ENCODE data around the gene NXNL2. TPM values are rescaled to one million over a fixed set of nuclear protein-coding genes. Genes with fewer than 3 reads are reported as not detected.

The NXNL2 gene
- total RNA-seq, 1 experiment from 2014 or later: 1.4 TPM

- H3K4me1 Mint-ChIP-seq (ENCODE audit: low read depth, unreplicated experiment): no peaks in the 10 kb centered on the region
- no peak overlapping the region for H3K27ac Mint-ChIP-seq (ENCODE audit: unreplicated experiment)
- TF ChIP-seq, protein P1, sequence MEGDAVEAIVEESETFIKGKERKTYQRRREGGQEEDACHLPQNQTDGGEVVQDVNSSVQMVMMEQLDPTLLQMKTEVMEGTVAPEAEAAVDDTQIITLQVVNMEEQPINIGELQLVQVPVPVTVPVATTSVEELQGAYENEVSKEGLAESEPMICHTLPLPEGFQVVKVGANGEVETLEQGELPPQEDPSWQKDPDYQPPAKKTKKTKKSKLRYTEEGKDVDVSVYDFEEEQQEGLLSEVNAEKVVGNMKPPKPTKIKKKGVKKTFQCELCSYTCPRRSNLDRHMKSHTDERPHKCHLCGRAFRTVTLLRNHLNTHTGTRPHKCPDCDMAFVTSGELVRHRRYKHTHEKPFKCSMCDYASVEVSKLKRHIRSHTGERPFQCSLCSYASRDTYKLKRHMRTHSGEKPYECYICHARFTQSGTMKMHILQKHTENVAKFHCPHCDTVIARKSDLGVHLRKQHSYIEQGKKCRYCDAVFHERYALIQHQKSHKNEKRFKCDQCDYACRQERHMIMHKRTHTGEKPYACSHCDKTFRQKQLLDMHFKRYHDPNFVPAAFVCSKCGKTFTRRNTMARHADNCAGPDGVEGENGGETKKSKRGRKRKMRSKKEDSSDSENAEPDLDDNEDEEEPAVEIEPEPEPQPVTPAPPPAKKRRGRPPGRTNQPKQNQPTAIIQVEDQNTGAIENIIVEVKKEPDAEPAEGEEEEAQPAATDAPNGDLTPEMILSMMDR (IDR thresholded peaks at IDR 0.05; ENCODE audit: unreplicated experiment): no peak
- H3K27me3 Mint-ChIP-seq (ENCODE audit: unreplicated experiment): peaks cover 7% of the 10 kb centered on the region
- no peaks in the 10 kb centered on the region for H3K9me3 Mint-ChIP-seq (ENCODE audit: low read depth, unreplicated experiment)
- intact Hi-C loops (cut with micrococcal nuclease; ENCODE audit: unreplicated experiment): loop anchor here (5.0 kb wide), 1 partner anchor 407 kb away; no protein-coding TSS in a partner anchor
- no TSS peak for BruUV-seq (replicated peaks)
- no peaks in the 10 kb centered on the region for H3K36me3 Mint-ChIP-seq (ENCODE audit: insufficient read depth, unreplicated experiment)
- CTCF ChIA-PET: interaction anchor here (1.0 kb wide), 1 partner anchor 45 kb away, joined by 5 read pairs; no protein-coding TSS in a partner anchor
- DNase-seq: no peak
- no peak overlapping the region for H3K4me3 Mint-ChIP-seq (ENCODE audit: low read depth, unreplicated experiment)
Measured at GRCh38 chr9:88579050-88579715, 44.2 kb downstream of the NXNL2 start.

DNA sequence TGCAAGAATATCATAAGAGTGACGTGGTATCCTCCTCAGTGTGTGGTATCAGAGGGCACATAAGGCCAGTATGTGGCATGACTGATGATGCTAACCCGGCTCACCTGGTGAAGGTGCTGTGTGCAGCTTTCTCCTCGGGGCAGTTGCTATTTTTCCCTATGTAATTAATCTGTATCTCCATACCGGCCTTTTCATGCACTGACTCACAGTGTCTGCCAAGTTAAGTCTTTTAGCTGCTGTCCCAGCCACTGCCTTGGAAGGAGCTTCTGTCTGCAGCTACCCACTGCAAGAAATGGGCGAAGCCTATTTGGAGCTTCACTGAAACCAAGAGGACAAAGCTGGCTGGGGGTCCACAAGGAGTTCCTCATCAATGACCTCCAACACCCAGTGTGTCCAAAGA is 46.0 kb downstream of the NXNL2 start:
- H3K4me1 Mint-ChIP-seq (ENCODE audit: low read depth, unreplicated experiment): no peaks in the 10 kb centered on the region
- no peak for DNase-seq
- no peaks in the 10 kb centered on the region for H3K9me3 Mint-ChIP-seq (ENCODE audit: low read depth, unreplicated experiment)
- no TSS peak for BruUV-seq (replicated peaks)
- TF ChIP-seq, protein P1 (IDR thresholded peaks at IDR 0.05; ENCODE audit: unreplicated experiment): no peak
- CTCF ChIA-PET: no interaction called here
- no peaks in the 10 kb centered on the region for H3K27me3 Mint-ChIP-seq (ENCODE audit: unreplicated experiment)
- H3K36me3 Mint-ChIP-seq (ENCODE audit: insufficient read depth, unreplicated experiment): no peaks in the 10 kb centered on the region
- H3K27ac Mint-ChIP-seq (ENCODE audit: unreplicated experiment): no peak overlapping the region
- no peak overlapping the region for H3K4me3 Mint-ChIP-seq (ENCODE audit: low read depth, unreplicated experiment)
- intact Hi-C loops (cut with micrococcal nuclease; ENCODE audit: unreplicated experiment): no loop called here

DNA sequence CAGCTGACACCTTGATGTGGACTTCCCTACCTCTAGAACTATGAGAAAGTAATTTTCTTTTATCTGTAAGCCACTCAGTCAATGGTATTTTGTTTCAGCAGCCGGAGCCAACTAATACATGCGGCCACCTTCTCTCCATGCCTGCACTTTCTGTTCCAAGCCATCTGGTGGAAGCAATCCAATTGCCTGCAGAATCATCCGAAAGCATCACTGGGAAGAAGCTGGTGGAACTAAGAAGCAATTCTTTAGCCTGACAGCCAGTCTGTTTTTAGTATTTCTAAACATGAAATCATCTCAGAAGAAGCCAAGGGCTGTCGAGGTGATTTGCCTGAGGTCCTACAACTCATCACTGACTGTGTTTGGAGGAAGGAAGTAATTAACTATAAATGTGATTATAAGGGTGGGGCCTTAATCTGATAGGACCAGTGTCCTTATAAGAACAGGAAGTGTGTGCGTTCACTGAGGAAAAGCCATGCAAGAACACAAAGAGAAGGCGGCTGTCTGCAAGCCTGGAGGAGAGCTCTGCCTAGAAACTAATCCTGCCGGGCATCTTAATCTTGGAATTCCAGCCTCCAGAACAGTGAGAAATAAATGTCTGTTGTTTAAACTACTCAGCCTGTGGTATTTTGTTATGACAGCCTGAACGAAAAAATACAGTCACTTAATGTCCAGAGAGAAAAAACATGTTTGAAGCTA is 49.1 kb downstream of the NXNL2 start:
- Mint-ChIP-seq H3K4me3 (ENCODE audit: low read depth, unreplicated experiment) (no peak overlapping the region), H3K27ac (ENCODE audit: unreplicated experiment) (no peak overlapping the region), H3K36me3 (ENCODE audit: insufficient read depth, unreplicated experiment) (no peaks in the 10 kb centered on the region), H3K9me3 (ENCODE audit: low read depth, unreplicated experiment) (no peaks in the 10 kb centered on the region), H3K27me3 (ENCODE audit: unreplicated experiment) (no peaks in the 10 kb centered on the region), H3K4me1 (ENCODE audit: low read depth, unreplicated experiment) (no peaks in the 10 kb centered on the region)
- TF ChIP-seq, protein P1 (IDR thresholded peaks at IDR 0.05; ENCODE audit: unreplicated experiment): no peak
- intact Hi-C loops (cut with micrococcal nuclease; ENCODE audit: unreplicated experiment): no loop called here
- no peak for DNase-seq
- no TSS peak for BruUV-seq (replicated peaks)
- CTCF ChIA-PET: no interaction called here

DNA sequence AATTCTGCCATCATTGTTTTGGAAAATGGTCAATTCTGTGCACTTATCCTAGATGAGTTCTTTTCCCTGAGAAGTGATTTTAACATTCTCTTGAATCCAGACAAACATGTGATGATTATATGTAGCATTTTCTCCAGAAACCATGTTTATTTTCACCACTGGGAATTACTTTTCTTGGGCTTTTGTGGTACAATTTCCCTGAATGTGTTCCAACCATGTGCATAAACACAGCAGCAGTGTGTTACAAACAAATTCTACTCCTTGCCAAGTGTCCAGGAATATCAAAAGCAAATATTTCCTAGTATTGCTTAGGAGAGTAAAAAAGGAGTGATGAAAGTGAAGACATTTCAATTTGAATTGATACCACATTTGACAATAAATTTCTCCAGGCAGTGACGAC is 50.4 kb downstream of the NXNL2 start:
- Mint-ChIP-seq H3K4me3 (ENCODE audit: low read depth, unreplicated experiment) (no peak overlapping the region), H3K4me1 (ENCODE audit: low read depth, unreplicated experiment) (no peaks in the 10 kb centered on the region), H3K9me3 (ENCODE audit: low read depth, unreplicated experiment) (no peaks in the 10 kb centered on the region), H3K27me3 (ENCODE audit: unreplicated experiment) (no peaks in the 10 kb centered on the region), H3K27ac (ENCODE audit: unreplicated experiment) (no peak overlapping the region), H3K36me3 (ENCODE audit: insufficient read depth, unreplicated experiment) (no peaks in the 10 kb centered on the region)
- TF ChIP-seq, protein P1 (IDR thresholded peaks at IDR 0.05; ENCODE audit: unreplicated experiment): no peak
- CTCF ChIA-PET: no interaction called here
- no TSS peak for BruUV-seq (replicated peaks)
- intact Hi-C loops (cut with micrococcal nuclease; ENCODE audit: unreplicated experiment): no loop called here
- no peak for DNase-seq
